ENCODE measurements around the gene MYH9.
A peak's percentile ranks its signal among the peaks of the same experiment; 100 is the strongest.

Gene MYH9

DNA sequence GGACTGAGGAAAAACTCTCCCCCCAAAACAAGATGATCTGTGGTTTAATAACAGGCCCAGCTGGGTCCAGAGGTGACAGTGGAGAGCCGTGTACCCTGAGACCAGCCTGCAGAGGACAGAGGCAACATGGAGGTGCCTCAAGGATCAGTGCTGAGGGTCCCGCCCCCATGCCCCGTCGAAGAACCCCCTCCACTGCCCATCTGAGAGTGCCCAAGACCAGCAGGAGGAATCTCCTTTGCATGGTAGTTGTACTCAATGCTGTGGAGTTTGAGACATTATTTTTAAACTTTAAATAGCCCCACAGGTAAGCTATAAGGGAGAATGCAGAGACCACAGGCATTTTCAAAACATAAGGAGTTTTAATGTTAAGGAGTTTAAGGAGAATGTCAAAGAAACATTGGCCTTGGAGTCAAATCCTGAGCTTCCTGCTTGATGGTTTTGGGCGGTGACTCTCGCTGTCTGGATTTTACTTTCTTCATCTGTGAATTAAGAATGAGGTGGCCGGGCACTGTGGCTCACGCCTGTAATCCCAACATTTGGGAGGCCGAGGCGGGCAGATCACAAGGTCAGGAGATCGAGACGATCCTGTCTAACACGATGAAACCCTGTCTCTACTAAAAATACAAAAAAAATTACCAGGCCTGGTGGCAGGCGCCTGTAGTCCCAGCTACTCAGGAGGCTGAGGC, 128.0 kb downstream of the MYH9 start:
- no peak overlapping the region for H3K23ac ChIP-seq (ENCODE audit: low read length)

DNA sequence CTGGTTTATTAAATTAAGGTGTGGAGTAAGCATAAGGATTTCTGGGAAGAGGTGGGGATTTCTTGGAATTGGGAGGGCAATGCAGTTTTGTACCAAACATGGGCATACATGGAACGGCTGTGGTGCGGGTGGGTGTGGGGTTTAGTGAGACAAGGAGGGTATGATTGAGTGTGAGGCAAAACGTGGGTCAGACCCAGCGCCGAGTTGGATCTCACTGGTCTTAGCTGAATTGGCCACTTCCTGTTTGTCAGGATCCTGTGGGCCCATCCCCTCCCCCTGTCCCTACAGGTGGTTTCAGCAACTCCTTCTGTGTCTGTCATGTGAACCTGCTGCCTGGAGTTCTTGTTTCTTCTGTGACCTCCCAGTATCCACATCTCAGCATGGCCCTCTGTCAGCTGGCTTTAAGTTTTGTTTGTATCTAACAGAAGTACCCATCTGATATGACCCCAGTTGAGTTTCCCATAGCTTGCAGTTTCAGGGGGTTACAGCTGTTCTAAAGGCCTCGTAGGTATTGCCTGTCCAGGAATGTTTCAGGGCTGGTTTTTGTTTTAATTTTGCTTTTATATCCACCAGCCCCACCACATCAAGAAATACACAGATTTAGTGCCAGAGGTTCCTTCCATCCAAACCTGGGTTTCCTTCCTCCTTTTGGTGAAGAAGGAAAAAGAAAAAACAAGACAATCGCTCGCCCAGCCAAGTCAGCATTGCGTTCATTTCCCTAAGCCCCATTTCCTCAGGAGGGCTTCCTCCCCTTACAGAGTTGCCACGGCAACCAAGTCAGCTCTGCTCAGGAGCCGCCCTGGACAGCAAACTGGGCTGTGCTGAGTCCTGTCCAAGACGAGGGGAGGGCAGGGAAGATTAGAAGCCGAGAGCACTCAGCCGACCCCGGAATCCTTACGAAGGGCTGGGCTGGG, 128.8 kb downstream of the MYH9 start:
- Histone ChIP-seq H2BK5ac (ENCODE audit: low read length) (no peak overlapping the region), H3K79me1 (ENCODE audit: low read length) (no peaks in the 10 kb centered on the region), H2BK15ac (replicated peaks; ENCODE audit: low read depth) (no peak overlapping the region), H2BK120ac (ENCODE audit: low read depth, low read length) (no peak overlapping the region), H4K5ac (ENCODE audit: low read length) (no peak overlapping the region), H3K4me2 (ENCODE audit: low read length) (peak overlapping the region; percentile 15), H3K56ac (ENCODE audit: low read length) (peak overlapping the region; percentile 79), H3K27me3 (ENCODE audit: insufficient read depth, low read length, poor library complexity) (no peaks in the 10 kb centered on the region), H4K8ac (ENCODE audit: low read depth, low read length) (no peak overlapping the region), H3K27ac (ENCODE audit: low read depth, low read length) (peak overlapping the region; percentile 15), H3K4me3 (ENCODE audit: low read length) (no peak overlapping the region), H3K4me1 (ENCODE audit: control insufficient read depth, low read depth, low read length) (peaks cover 11% of the 10 kb centered on the region), H3K79me2 (ENCODE audit: control insufficient read depth, insufficient read depth, low read length) (no peaks in the 10 kb centered on the region), H3K36me3 (ENCODE audit: control insufficient read depth, insufficient read depth, low read length) (no peaks in the 10 kb centered on the region), H2AK5ac (ENCODE audit: low read length) (no peak overlapping the region), H3K23ac (ENCODE audit: low read length) (no peak overlapping the region), H3K18ac (ENCODE audit: low read length) (peak overlapping the region; percentile 29), H3K9ac (ENCODE audit: low read length) (peak overlapping the region; percentile 50), H3K4ac (ENCODE audit: low read depth, low read length) (peak overlapping the region; percentile 72)
- WGBS (ENCODE audit: extremely low coverage, insufficient coverage, low lambda C conversion rate): no CpG with 5 or more reads among the region's 16 CpGs
- DNase-seq: peak; percentile 84

More for the DNA sequence above, 128.0 kb downstream of the MYH9 start:
- H3K27ac ChIP-seq (ENCODE audit: low read depth, low read length): no peak overlapping the region
- no peak overlapping the region for H3K4me2 ChIP-seq (ENCODE audit: low read length)
- no peak overlapping the region for H2BK15ac ChIP-seq (replicated peaks; ENCODE audit: low read depth)
- no peak overlapping the region for H3K4me3 ChIP-seq (ENCODE audit: low read length)
- peak overlapping the region; percentile 50 for H3K9ac ChIP-seq (ENCODE audit: low read length)
- peak; percentile 22 for DNase-seq
- peak overlapping the region; percentile 29 for H3K18ac ChIP-seq (ENCODE audit: low read length)
- H3K56ac ChIP-seq (ENCODE audit: low read length): peak overlapping the region; percentile 74
- H2BK120ac ChIP-seq (ENCODE audit: low read depth, low read length): no peak overlapping the region
- no peak overlapping the region for H2BK5ac ChIP-seq (ENCODE audit: low read length)
- H3K79me2 ChIP-seq (ENCODE audit: control insufficient read depth, insufficient read depth, low read length): no peaks in the 10 kb centered on the region
- no CpG with 5 or more reads among the region's 14 CpGs for WGBS (ENCODE audit: extremely low coverage, insufficient coverage, low lambda C conversion rate)
- H4K5ac ChIP-seq (ENCODE audit: low read length): no peak overlapping the region
- H3K27me3 ChIP-seq (ENCODE audit: insufficient read depth, low read length, poor library complexity): no peaks in the 10 kb centered on the region
- no peaks in the 10 kb centered on the region for H3K36me3 ChIP-seq (ENCODE audit: control insufficient read depth, insufficient read depth, low read length)
- no peak overlapping the region for H3K4ac ChIP-seq (ENCODE audit: low read depth, low read length)
- H4K8ac ChIP-seq (ENCODE audit: low read depth, low read length): no peak overlapping the region
- H2AK5ac ChIP-seq (ENCODE audit: low read length): no peak overlapping the region
- no peaks in the 10 kb centered on the region for H3K79me1 ChIP-seq (ENCODE audit: low read length)
- H3K4me1 ChIP-seq (ENCODE audit: control insufficient read depth, low read depth, low read length): peaks cover 11% of the 10 kb centered on the region

DNA sequence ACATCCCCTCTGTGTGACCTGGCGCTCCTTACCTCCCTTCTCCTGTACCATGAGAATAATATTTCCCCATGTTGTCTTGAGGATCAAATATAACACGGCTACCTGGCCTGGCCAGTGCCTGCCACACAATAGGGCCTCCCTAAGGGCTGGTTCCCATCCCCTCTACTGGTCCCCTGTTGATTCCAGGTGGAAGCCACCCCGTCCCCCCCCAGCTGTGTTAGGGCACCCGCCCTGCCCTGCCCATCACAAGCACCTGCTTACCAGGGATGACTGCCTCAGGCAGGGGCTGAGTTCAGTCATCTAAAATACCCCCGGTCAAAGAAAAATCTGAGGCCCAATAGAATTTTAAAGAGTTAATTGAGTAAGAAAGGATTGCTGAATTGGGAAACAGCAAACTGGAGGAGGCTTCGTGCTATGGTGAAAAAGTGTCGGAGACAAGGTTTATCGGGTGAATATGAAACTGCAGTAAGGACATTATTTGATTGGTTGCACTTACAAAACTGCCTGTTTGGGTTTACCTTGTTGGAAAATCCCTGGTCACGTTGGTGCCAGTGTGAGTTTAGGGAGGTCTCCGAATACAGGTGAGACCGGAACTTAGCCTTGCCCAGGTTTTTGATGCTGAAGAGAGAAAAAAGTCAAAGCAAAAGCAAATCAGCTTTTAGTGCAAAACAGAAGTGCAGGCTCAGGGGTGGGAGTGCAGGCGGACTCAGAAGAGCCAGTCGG, 129.7 kb downstream of the MYH9 start:
- WGBS (ENCODE audit: extremely low coverage, insufficient coverage, low lambda C conversion rate): no CpG with 5 or more reads among the region's 13 CpGs
- no peaks in the 10 kb centered on the region for H3K27me3 ChIP-seq (ENCODE audit: insufficient read depth, low read length, poor library complexity)
- H3K79me1 ChIP-seq (ENCODE audit: low read length): no peaks in the 10 kb centered on the region
- peak overlapping the region; percentile 79 for H3K56ac ChIP-seq (ENCODE audit: low read length)
- H3K23ac ChIP-seq (ENCODE audit: low read length): no peak overlapping the region
- no peak overlapping the region for H3K4me3 ChIP-seq (ENCODE audit: low read length)
- no peak overlapping the region for H4K8ac ChIP-seq (ENCODE audit: low read depth, low read length)
- H3K4me2 ChIP-seq (ENCODE audit: low read length): no peak overlapping the region
- H3K18ac ChIP-seq (ENCODE audit: low read length): peak overlapping the region; percentile 9
- no peaks in the 10 kb centered on the region for H3K36me3 ChIP-seq (ENCODE audit: control insufficient read depth, insufficient read depth, low read length)
- no peak overlapping the region for H4K5ac ChIP-seq (ENCODE audit: low read length)
- H3K9ac ChIP-seq (ENCODE audit: low read length): no peak overlapping the region
- no peak overlapping the region for H2BK120ac ChIP-seq (ENCODE audit: low read depth, low read length)
- no peaks in the 10 kb centered on the region for H3K79me2 ChIP-seq (ENCODE audit: control insufficient read depth, insufficient read depth, low read length)
- H2BK15ac ChIP-seq (replicated peaks; ENCODE audit: low read depth): no peak overlapping the region
- no peak overlapping the region for H2AK5ac ChIP-seq (ENCODE audit: low read length)
- H3K4ac ChIP-seq (ENCODE audit: low read depth, low read length): peak overlapping the region; percentile 72
- H3K27ac ChIP-seq (ENCODE audit: low read depth, low read length): peak overlapping the region; percentile 1
- no peak for DNase-seq
- no peak overlapping the region for H2BK5ac ChIP-seq (ENCODE audit: low read length)
- H3K4me1 ChIP-seq (ENCODE audit: control insufficient read depth, low read depth, low read length): peaks cover 11% of the 10 kb centered on the region

DNA sequence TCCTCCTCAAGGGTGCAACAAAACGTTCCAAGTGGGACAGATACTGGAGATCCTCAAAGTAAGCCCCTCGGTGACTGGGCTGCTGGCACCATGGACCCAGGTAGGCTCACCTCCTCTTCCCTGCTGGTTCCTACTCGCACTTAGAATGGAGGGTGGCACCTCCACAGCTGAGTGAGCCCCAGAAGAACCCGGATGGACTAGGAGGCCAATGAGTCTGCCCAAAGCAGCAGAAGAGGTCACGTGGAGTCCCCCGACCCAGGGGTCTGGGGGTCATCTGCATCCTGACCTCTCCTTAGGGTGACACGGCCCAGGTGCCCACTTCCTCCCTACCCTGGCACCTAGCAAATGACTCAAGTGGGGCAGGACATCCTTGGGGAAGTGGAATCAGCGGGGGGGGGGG, 130.5 kb downstream of the MYH9 start:
- Histone ChIP-seq H3K9ac (ENCODE audit: low read length) (no peak overlapping the region), H3K79me2 (ENCODE audit: control insufficient read depth, insufficient read depth, low read length) (no peaks in the 10 kb centered on the region), H2AK5ac (ENCODE audit: low read length) (no peak overlapping the region), H3K27ac (ENCODE audit: low read depth, low read length) (no peak overlapping the region), H3K27me3 (ENCODE audit: insufficient read depth, low read length, poor library complexity) (no peaks in the 10 kb centered on the region), H3K79me1 (ENCODE audit: low read length) (no peaks in the 10 kb centered on the region), H2BK15ac (replicated peaks; ENCODE audit: low read depth) (no peak overlapping the region), H3K36me3 (ENCODE audit: control insufficient read depth, insufficient read depth, low read length) (no peaks in the 10 kb centered on the region), H2BK120ac (ENCODE audit: low read depth, low read length) (no peak overlapping the region), H4K8ac (ENCODE audit: low read depth, low read length) (no peak overlapping the region), H3K56ac (ENCODE audit: low read length) (no peak overlapping the region), H4K5ac (ENCODE audit: low read length) (no peak overlapping the region), H3K18ac (ENCODE audit: low read length) (no peak overlapping the region), H3K23ac (ENCODE audit: low read length) (no peak overlapping the region), H3K4me2 (ENCODE audit: low read length) (no peak overlapping the region), H3K4ac (ENCODE audit: low read depth, low read length) (no peak overlapping the region), H2BK5ac (ENCODE audit: low read length) (no peak overlapping the region), H3K4me3 (ENCODE audit: low read length) (no peak overlapping the region), H3K4me1 (ENCODE audit: control insufficient read depth, low read depth, low read length) (peaks cover 11% of the 10 kb centered on the region)
- WGBS (ENCODE audit: extremely low coverage, insufficient coverage, low lambda C conversion rate): no CpG with 5 or more reads among the region's 8 CpGs
- no peak for DNase-seq

DNA sequence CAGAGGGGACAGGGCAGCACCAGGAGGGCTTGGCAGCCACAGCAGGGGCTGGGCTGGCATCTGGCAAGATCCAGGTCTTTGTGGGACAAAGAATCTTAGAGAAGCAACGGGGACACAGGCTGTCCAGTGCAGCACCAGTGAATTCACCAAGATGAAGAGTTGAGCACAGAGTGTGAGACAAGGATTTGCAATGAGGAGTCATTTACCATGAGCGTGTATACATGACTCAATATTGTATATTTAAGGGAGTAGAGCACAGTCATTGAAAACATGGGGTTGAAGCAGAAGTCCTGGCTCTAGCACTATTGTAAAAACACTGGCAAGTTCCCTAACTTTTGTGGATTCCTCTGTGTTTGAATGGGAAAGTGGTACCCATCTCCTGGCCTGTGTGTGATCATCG, 131.3 kb downstream of the MYH9 start:
- Histone ChIP-seq H3K9ac (ENCODE audit: low read length) (no peak overlapping the region), H3K27ac (ENCODE audit: low read depth, low read length) (no peak overlapping the region), H3K79me2 (ENCODE audit: control insufficient read depth, insufficient read depth, low read length) (no peaks in the 10 kb centered on the region), H3K56ac (ENCODE audit: low read length) (no peak overlapping the region), H2AK5ac (ENCODE audit: low read length) (no peak overlapping the region), H2BK5ac (ENCODE audit: low read length) (no peak overlapping the region), H3K36me3 (ENCODE audit: control insufficient read depth, insufficient read depth, low read length) (no peaks in the 10 kb centered on the region), H3K27me3 (ENCODE audit: insufficient read depth, low read length, poor library complexity) (no peaks in the 10 kb centered on the region), H3K23ac (ENCODE audit: low read length) (no peak overlapping the region), H4K5ac (ENCODE audit: low read length) (no peak overlapping the region), H3K18ac (ENCODE audit: low read length) (no peak overlapping the region), H2BK15ac (replicated peaks; ENCODE audit: low read depth) (no peak overlapping the region), H3K4me3 (ENCODE audit: low read length) (no peak overlapping the region), H4K8ac (ENCODE audit: low read depth, low read length) (no peak overlapping the region), H3K4me2 (ENCODE audit: low read length) (no peak overlapping the region), H3K4ac (ENCODE audit: low read depth, low read length) (no peak overlapping the region), H2BK120ac (ENCODE audit: low read depth, low read length) (no peak overlapping the region), H3K79me1 (ENCODE audit: low read length) (no peaks in the 10 kb centered on the region), H3K4me1 (ENCODE audit: control insufficient read depth, low read depth, low read length) (peaks cover 11% of the 10 kb centered on the region)
- no peak for DNase-seq
- WGBS (ENCODE audit: extremely low coverage, insufficient coverage, low lambda C conversion rate): no CpG with 5 or more reads among the region's 3 CpGs
